HG03442 (cell line): ENCODE data around the gene RPL37.
A peak's percentile ranks its signal among the peaks of the same experiment; 100 is the strongest.
"Not testable (repeated sequence)": the region's sequence is repeated elsewhere in the genome, so short reads cannot be mapped to it uniquely, and the experiment has no call there.

Experiments used
- ATAC-seq: cut with Tn5 transposase; IDR thresholded peaks from one replicate; pipeline ENCODE4 v1.9.1; 2021; ENCODE audit warnings: mild to moderate bottlenecking, moderate library complexity; ENCODE audit not compliant: unreplicated experiment

The RPL37 gene

GRCh38 chr5:40798012-40798800 lies 36.8 kb downstream of the RPL37 start, which contains the start of gene PRKAA1:
Gene PRKAA1 (minus strand): TSS chr5:40798374. CDS start chr5:40798189, 185 bp downstream.
- peak; percentile 94 for ATAC-seq

GRCh38 chr5:40797273-40798011 lies 37.6 kb downstream of the RPL37 start:
- peak; percentile 38 for ATAC-seq

- no peak for ATAC-seq
Observed at GRCh38 chr5:40796487-40796889, 38.5 kb downstream of the RPL37 start.

GRCh38 chr5:40794877-40795276 lies 40.1 kb downstream of the RPL37 start:
- ATAC-seq: not testable (repeated sequence)

- ATAC-seq: not testable (repeated sequence)
Observed at GRCh38 chr5:40794340-40794739, 40.7 kb downstream of the RPL37 start.

- ATAC-seq: not testable (repeated sequence)
Observed at GRCh38 chr5:40792691-40793090, 42.3 kb downstream of the RPL37 start.

- ATAC-seq: no peak
Observed at GRCh38 chr5:40791715-40792139, 43.3 kb downstream of the RPL37 start.

- ATAC-seq: no peak
Observed at GRCh38 chr5:40790947-40791593, 44.0 kb downstream of the RPL37 start.

GRCh38 chr5:40788941-40789340 lies 46.1 kb downstream of the RPL37 start:
- ATAC-seq: not testable (repeated sequence)

GRCh38 chr5:40787986-40788385 lies 47.0 kb downstream of the RPL37 start:
- no peak for ATAC-seq

- ATAC-seq: not testable (repeated sequence)
Observed at GRCh38 chr5:40786664-40787063, 48.4 kb downstream of the RPL37 start.

GRCh38 chr5:40784916-40785315 lies 50.1 kb downstream of the RPL37 start:
- ATAC-seq: no peak

GRCh38 chr5:40784027-40784653 lies 50.9 kb downstream of the RPL37 start:
- ATAC-seq: no peak

GRCh38 chr5:40781843-40782409 lies 53.1 kb downstream of the RPL37 start:
- ATAC-seq: no peak

- ATAC-seq: no peak
Observed at GRCh38 chr5:40780858-40781257, 54.2 kb downstream of the RPL37 start.

- ATAC-seq: no peak
Observed at GRCh38 chr5:40780199-40780598, 54.8 kb downstream of the RPL37 start.

- no peak for ATAC-seq
Observed at GRCh38 chr5:40779561-40779960, 55.5 kb downstream of the RPL37 start.

- ATAC-seq: no peak
Observed at GRCh38 chr5:40778133-40778532, 56.9 kb downstream of the RPL37 start.

GRCh38 chr5:40776658-40776977 lies 58.4 kb downstream of the RPL37 start:
- no peak for ATAC-seq

GRCh38 chr5:40775846-40776657 lies 59.0 kb downstream of the RPL37 start:
- ATAC-seq: no peak
